WTC11 (cell line): ENCODE data around the gene CELF4. TPM values are rescaled to one million over a fixed set of nuclear protein-coding genes. Genes with fewer than 3 reads are reported as not detected.

Source experiments
- ATAC-seq: fragments of 200-7000 bp; cut with Tn5 transposase; 2 replicates; pipeline ENCODE4 v1.10.0; 2021; ENCODE audit warnings: mild to moderate bottlenecking, moderate library complexity
- CTCF ChIA-PET: fragments of 300-600 bp; sonication (Branson Sonifier 250); formaldehyde crosslinking; loops from one replicate; lab custom pipeline; 2021; ENCODE audit warnings: antibody characterized with exemption; lab: Charles Lee
- POLR2A ChIA-PET: fragments of 350-600 bp; sonication (Branson Sonifier 250); formaldehyde crosslinking; loops from one replicate; lab custom pipeline; 2021; ENCODE audit warnings: antibody characterized with exemption; lab: Charles Lee
- DNase-seq: peaks from one replicate; pipeline ENCODE4 v3.0.0; 2021; ENCODE audit warnings: low spot score
- H3K27ac Mint-ChIP-seq: 2 replicates; pipeline ENCODE4 v1.8.0; 2021; ENCODE audit warnings: mixed read lengths
- H3K27me3 Mint-ChIP-seq: 2 replicates; pipeline ENCODE4 v1.8.0; 2021; ENCODE audit warnings: low read depth, mild to moderate bottlenecking, moderate library complexity, mixed read lengths
- H3K36me3 Mint-ChIP-seq: 2 replicates; pipeline ENCODE4 v1.8.0; 2021; ENCODE audit warnings: mixed read lengths
- H3K4me1 Mint-ChIP-seq: 2 replicates; pipeline ENCODE4 v1.8.0; 2022; ENCODE audit warnings: mixed read lengths
- H3K4me3 Mint-ChIP-seq: 2 replicates; pipeline ENCODE4 v1.8.0; 2021; ENCODE audit warnings: mild to moderate bottlenecking, moderate library complexity, mixed read lengths
- H3K9me3 Mint-ChIP-seq: 2 replicates; pipeline ENCODE4 v1.8.0; 2021; ENCODE audit warnings: mixed read lengths
- ESRRA ChIP-seq: sonication (generic); formaldehyde crosslinking; IDR thresholded peaks from 2 replicates; pipeline ENCODE4 v1.8.1; 2022; ENCODE audit warnings: mild to moderate bottlenecking, missing genetic modification reagents, borderline replicate concordance
- GABPB1 ChIP-seq: sonication (generic); formaldehyde crosslinking; IDR thresholded peaks from 2 replicates; pipeline ENCODE4 v1.8.1; 2023; ENCODE audit warnings: mild to moderate bottlenecking, missing genetic modification reagents
- GTF2I ChIP-seq: fragments of 250-450 bp; sonication (Bioruptor Pico); conservative IDR thresholded peaks from 2 replicates; pipeline ENCODE4 v1.4.0; 2021; ENCODE audit warnings: mild to moderate bottlenecking
- IRF2 ChIP-seq: sonication (generic); formaldehyde crosslinking; IDR thresholded peaks from 2 replicates; pipeline ENCODE4 v1.8.0; 2022; ENCODE audit warnings: low read depth, missing genetic modification reagents, borderline replicate concordance
- ZNF219 ChIP-seq: sonication (generic); formaldehyde crosslinking; IDR thresholded peaks from 2 replicates; pipeline ENCODE4 v1.8.0; 2023; ENCODE audit warnings: missing genetic modification reagents, mild to moderate bottlenecking, borderline replicate concordance
- ZNF232 ChIP-seq: sonication (generic); formaldehyde crosslinking; IDR thresholded peaks from 2 replicates; pipeline ENCODE4 v1.8.0; 2022; ENCODE audit warnings: mild to moderate bottlenecking, missing genetic modification reagents
- total RNA-seq: library from RNA; stranded (reverse); gene quantifications from 3 replicates; pipeline ENCODE4 v1.2.3, GENCODE V29; 2021
- TF ChIP-seq, protein P1 (sequence below): sonication (generic); formaldehyde crosslinking; IDR thresholded peaks from 2 replicates; pipeline ENCODE4 v1.8.0; 2023; ENCODE audit warnings: mild to moderate bottlenecking, missing genetic modification reagents
- TF ChIP-seq, protein P2 (sequence below): fragments of 250-450 bp; sonication (Bioruptor Pico); IDR thresholded peaks from 2 replicates; pipeline ENCODE4 v1.9.0; 2021; ENCODE audit warnings: mild to moderate bottlenecking
- TF ChIP-seq, protein P3 (sequence below): sonication (generic); formaldehyde crosslinking; IDR thresholded peaks from 2 replicates; pipeline ENCODE4 v1.8.1; 2023; ENCODE audit warnings: mild to moderate bottlenecking, missing genetic modification reagents
- TF ChIP-seq, protein P4 (sequence below): sonication (generic); formaldehyde crosslinking; IDR thresholded peaks from 2 replicates; pipeline ENCODE4 v1.8.1; 2023; ENCODE audit warnings: mild to moderate bottlenecking, moderate library complexity, missing genetic modification reagents
- TF ChIP-seq, protein P5 (sequence below): sonication (generic); formaldehyde crosslinking; IDR thresholded peaks from 2 replicates; pipeline ENCODE4 v1.8.0; 2023; ENCODE audit warnings: missing genetic modification reagents, mild to moderate bottlenecking, borderline replicate concordance

The CELF4 gene
- total RNA-seq, 1 experiment from 2014 or later = 2.9 TPM

DNA sequence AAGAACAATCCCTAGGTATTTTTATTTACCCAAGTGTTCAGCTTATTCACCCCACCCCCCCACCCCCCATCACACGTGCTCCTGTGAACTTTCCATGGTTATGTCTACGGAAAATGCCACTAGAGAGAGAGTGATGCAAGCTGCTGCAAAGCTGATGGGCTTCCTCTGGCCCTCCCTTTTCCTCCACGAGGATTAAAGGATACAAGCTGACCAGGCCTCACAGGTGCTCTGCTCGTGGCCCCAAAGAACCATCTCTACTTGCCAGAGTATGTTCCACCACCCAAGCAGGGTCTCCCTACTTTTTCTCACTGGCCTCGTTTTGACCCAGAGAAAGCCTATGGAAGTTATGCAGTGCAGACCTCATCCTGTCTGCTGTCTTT, 342.6 kb downstream of the CELF4 start:
- Mint-ChIP-seq H3K9me3 (peaks cover 4% of the 10 kb centered on the region), H3K27me3 (peaks cover 99% of the 10 kb centered on the region), H3K27ac (no peak overlapping the region), H3K36me3 (no peaks in the 10 kb centered on the region; the same call in 1 of the 2 replicates), H3K4me3 (no peak overlapping the region), H3K4me1 (peaks cover 29% of the 10 kb centered on the region)
- no peak for ATAC-seq
- TF ChIP-seq, protein P1, sequence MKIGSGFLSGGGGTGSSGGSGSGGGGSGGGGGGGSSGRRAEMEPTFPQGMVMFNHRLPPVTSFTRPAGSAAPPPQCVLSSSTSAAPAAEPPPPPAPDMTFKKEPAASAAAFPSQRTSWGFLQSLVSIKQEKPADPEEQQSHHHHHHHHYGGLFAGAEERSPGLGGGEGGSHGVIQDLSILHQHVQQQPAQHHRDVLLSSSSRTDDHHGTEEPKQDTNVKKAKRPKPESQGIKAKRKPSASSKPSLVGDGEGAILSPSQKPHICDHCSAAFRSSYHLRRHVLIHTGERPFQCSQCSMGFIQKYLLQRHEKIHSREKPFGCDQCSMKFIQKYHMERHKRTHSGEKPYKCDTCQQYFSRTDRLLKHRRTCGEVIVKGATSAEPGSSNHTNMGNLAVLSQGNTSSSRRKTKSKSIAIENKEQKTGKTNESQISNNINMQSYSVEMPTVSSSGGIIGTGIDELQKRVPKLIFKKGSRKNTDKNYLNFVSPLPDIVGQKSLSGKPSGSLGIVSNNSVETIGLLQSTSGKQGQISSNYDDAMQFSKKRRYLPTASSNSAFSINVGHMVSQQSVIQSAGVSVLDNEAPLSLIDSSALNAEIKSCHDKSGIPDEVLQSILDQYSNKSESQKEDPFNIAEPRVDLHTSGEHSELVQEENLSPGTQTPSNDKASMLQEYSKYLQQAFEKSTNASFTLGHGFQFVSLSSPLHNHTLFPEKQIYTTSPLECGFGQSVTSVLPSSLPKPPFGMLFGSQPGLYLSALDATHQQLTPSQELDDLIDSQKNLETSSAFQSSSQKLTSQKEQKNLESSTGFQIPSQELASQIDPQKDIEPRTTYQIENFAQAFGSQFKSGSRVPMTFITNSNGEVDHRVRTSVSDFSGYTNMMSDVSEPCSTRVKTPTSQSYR (CRISPR knock-in tag) = no peak
- peak; percentile 85 for TF ChIP-seq GABPB1
- TF ChIP-seq, protein P2, sequence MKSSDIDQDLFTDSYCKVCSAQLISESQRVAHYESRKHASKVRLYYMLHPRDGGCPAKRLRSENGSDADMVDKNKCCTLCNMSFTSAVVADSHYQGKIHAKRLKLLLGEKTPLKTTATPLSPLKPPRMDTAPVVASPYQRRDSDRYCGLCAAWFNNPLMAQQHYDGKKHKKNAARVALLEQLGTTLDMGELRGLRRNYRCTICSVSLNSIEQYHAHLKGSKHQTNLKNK (CRISPR knock-in tag) = no peak
- TF ChIP-seq, protein P3, sequence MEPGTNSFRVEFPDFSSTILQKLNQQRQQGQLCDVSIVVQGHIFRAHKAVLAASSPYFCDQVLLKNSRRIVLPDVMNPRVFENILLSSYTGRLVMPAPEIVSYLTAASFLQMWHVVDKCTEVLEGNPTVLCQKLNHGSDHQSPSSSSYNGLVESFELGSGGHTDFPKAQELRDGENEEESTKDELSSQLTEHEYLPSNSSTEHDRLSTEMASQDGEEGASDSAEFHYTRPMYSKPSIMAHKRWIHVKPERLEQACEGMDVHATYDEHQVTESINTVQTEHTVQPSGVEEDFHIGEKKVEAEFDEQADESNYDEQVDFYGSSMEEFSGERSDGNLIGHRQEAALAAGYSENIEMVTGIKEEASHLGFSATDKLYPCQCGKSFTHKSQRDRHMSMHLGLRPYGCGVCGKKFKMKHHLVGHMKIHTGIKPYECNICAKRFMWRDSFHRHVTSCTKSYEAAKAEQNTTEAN (CRISPR knock-in tag) = no peak
- TF ChIP-seq, protein P4, sequence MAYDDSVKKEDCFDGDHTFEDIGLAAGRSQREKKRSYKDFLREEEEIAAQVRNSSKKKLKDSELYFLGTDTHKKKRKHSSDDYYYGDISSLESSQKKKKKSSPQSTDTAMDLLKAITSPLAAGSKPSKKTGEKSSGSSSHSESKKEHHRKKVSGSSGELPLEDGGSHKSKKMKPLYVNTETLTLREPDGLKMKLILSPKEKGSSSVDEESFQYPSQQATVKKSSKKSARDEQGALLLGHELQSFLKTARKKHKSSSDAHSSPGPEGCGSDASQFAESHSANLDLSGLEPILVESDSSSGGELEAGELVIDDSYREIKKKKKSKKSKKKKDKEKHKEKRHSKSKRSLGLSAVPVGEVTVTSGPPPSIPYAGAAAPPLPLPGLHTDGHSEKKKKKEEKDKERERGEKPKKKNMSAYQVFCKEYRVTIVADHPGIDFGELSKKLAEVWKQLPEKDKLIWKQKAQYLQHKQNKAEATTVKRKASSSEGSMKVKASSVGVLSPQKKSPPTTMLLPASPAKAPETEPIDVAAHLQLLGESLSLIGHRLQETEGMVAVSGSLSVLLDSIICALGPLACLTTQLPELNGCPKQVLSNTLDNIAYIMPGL (CRISPR knock-in tag) = no peak
- DNase-seq = no peak
- POLR2A ChIA-PET = no interaction called here
- CTCF ChIA-PET = interaction anchor here (0.6 to 1.5 kb wide), 2 partner anchors 91 to 1207 kb away, joined by 3 read pairs; no protein-coding TSS in a partner anchor

DNA sequence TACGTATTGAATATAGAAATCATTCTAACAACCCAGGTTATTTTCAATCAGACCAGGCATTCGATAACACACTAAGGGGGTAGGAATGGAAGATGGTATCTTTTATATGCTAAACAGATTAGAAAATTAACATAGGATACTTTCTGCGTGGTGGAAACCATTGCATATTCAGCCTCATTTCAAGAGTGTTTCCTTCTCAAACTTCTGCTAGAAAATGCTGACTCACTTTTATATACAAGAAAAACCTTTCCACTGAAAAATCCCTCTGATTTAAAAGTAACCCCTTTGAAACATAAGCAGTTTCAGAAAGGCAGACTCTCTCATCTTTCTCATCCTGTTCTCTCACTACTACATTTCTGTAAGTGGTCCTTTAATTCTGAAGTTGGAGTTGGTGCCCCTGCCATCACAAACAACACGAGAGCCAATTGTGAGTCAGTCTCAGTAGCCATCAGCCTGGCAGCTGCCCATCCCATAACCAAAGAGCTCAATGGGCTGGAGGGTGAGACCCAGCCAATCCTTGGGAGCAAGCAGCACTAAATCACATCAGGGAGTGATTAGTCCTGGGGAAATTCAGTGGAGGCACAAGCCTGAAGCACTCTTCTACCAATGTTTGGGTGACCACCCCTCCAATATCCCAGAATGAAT, 343.1 kb downstream of the CELF4 start:
- ATAC-seq = no peak
- POLR2A ChIA-PET = no interaction called here

DNA sequence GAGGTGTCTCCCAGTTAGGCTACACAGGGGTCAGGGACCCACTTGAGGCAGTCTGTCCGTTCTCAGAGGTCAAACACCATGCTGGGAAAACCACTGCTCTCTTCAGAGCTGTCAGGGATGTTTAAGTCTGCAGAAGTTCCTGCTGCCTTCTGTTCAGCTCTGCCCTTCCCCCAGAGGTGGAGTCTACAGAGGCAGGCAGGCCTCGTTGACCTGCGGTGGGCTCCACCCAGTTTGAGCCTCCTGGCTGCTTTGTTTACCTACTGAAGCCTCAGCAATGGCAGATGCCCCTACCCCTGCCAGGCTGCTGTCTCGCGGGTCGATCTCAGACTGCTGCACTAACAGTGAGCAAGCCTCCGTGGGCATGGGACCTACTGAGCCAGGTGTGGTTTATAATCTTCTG, 346.3 kb downstream of the CELF4 start:
- TF ChIP-seq GTF2I (CRISPR knock-in tag) = no peak
- no peak for TF ChIP-seq ZNF232 (CRISPR knock-in tag)
- TF ChIP-seq, protein P5, sequence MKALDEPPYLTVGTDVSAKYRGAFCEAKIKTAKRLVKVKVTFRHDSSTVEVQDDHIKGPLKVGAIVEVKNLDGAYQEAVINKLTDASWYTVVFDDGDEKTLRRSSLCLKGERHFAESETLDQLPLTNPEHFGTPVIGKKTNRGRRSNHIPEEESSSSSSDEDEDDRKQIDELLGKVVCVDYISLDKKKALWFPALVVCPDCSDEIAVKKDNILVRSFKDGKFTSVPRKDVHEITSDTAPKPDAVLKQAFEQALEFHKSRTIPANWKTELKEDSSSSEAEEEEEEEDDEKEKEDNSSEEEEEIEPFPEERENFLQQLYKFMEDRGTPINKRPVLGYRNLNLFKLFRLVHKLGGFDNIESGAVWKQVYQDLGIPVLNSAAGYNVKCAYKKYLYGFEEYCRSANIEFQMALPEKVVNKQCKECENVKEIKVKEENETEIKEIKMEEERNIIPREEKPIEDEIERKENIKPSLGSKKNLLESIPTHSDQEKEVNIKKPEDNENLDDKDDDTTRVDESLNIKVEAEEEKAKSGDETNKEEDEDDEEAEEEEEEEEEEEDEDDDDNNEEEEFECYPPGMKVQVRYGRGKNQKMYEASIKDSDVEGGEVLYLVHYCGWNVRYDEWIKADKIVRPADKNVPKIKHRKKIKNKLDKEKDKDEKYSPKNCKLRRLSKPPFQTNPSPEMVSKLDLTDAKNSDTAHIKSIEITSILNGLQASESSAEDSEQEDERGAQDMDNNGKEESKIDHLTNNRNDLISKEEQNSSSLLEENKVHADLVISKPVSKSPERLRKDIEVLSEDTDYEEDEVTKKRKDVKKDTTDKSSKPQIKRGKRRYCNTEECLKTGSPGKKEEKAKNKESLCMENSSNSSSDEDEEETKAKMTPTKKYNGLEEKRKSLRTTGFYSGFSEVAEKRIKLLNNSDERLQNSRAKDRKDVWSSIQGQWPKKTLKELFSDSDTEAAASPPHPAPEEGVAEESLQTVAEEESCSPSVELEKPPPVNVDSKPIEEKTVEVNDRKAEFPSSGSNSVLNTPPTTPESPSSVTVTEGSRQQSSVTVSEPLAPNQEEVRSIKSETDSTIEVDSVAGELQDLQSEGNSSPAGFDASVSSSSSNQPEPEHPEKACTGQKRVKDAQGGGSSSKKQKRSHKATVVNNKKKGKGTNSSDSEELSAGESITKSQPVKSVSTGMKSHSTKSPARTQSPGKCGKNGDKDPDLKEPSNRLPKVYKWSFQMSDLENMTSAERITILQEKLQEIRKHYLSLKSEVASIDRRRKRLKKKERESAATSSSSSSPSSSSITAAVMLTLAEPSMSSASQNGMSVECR (CRISPR knock-in tag) = no peak
- no peak for TF ChIP-seq ZNF219 (CRISPR knock-in tag)
- TF ChIP-seq IRF2 (CRISPR knock-in tag) = no peak
- POLR2A ChIA-PET = no interaction called here
- peaks cover 100% of the 10 kb centered on the region for H3K27me3 Mint-ChIP-seq
- no peak overlapping the region for H3K27ac Mint-ChIP-seq
- ATAC-seq (no peak), DNase-seq (no peak)
- CTCF ChIA-PET = interaction anchor here (0.8 to 1.5 kb wide), 5 partner anchors 38 to 277 kb away, joined by 3 to 4 read pairs (median 3); no protein-coding TSS in a partner anchor
- no peak overlapping the region for H3K4me3 Mint-ChIP-seq
- no peaks in the 10 kb centered on the region for H3K9me3 Mint-ChIP-seq
- peaks cover 6% of the 10 kb centered on the region; the same call in 1 of the 2 replicates for H3K36me3 Mint-ChIP-seq
- H3K4me1 Mint-ChIP-seq = peaks cover 26% of the 10 kb centered on the region

More for the DNA sequence above, 343.1 kb downstream of the CELF4 start:
- peaks cover 34% of the 10 kb centered on the region for H3K4me1 Mint-ChIP-seq
- H3K9me3 Mint-ChIP-seq = no peaks in the 10 kb centered on the region
- no peak overlapping the region for H3K27ac Mint-ChIP-seq
- CTCF ChIA-PET = interaction anchor here (0.6 kb wide), 1 partner anchor 1208 kb away, joined by 3 read pairs; no protein-coding TSS in a partner anchor
- no peak for DNase-seq
- H3K4me3 Mint-ChIP-seq = no peak overlapping the region
- peaks cover 99% of the 10 kb centered on the region for H3K27me3 Mint-ChIP-seq
- H3K36me3 Mint-ChIP-seq = no peaks in the 10 kb centered on the region; the same call in 1 of the 2 replicates
- TF ChIP-seq ESRRA (CRISPR knock-in tag) = no peak
- TF ChIP-seq, protein P4 (CRISPR knock-in tag) = no peak
- TF ChIP-seq, protein P3 (CRISPR knock-in tag) = no peak
